Ovary (tissue), 9 donors: ENCODE measurements around the gene AUTS2. TPM values are rescaled to one million over a fixed set of nuclear protein-coding genes. Genes with fewer than 3 reads are reported as not detected.

Experiments
- DNase-seq, 5 donors: peaks; one replicate each; pipeline ENCODE4 v3.0.0-alpha.2; 2019 to 2020
- H3K27ac ChIP-seq, 2 donors: fragments of 200-600 bp; one replicate each; pipeline versions ENCODE4 v1.5.1 to v1.8.0; 2019 to 2022
- H3K27me3 ChIP-seq: fragments of 200-600 bp; one replicate; pipeline ENCODE4 v1.8.0; 2022
- H3K36me3 ChIP-seq: fragments of 200-600 bp; sonication (generic); one replicate; pipeline ENCODE4 v1.5.1; 2019
- H3K4me1 ChIP-seq: one replicate; pipeline ENCODE4 v1.8.1; 2013; ENCODE audit warnings: mild to moderate bottlenecking, moderate library complexity; ENCODE audit not compliant: insufficient read depth
- H3K4me3 ChIP-seq: fragments of 200-600 bp; sonication (generic); one replicate; pipeline ENCODE4 v1.5.1; 2017
- H3K9me3 ChIP-seq, 2 donors: fragments of 200-600 bp in 1 of 2; sonication (generic) in 1 of 2; one replicate each; pipeline versions ENCODE4 v1.5.1 to v1.8.1; 2013 to 2019; ENCODE audit warnings: mild to moderate bottlenecking in 1 of 2, moderate library complexity in 1 of 2
- EP300 ChIP-seq: sonication (generic); formaldehyde crosslinking; IDR thresholded peaks from one replicate; pipeline ENCODE4 v1.6.1; 2017; ENCODE audit warnings: antibody characterized with exemption
- POLR2A ChIP-seq: fragments of 450-650 bp; IDR thresholded peaks from one replicate; pipeline ENCODE4 v1.6.1; 2017; ENCODE audit warnings: antibody characterized with exemption, mild to moderate bottlenecking, moderate library complexity
- WGBS, 3 donors: extraction: QIAGEN DNeasy Blood & Tissue Kit in 1 of 3; methylation state at CpG; one replicate each; pipeline versions ENCODE4 v1.1.5 to v1.1.7; 2013 to 2017; 5-methylcytosine and 5-hydroxymethylcytosine counted together
- intact Hi-C, 4 donors: fragments of 100-400 bp; cut with DNase I; formaldehyde crosslinking; loops; one replicate each; pipeline versions ENCODE4 v1.11.0 to v1.15.1; 2022 to 2023
- polyA plus RNA-seq, 2 donors: library from polyadenylated mRNA; stranded (reverse); fragments of 200-250 nt in 1 of 2; fragments of 350-450 nt in 1 of 2; fragmentation: Illumina TruSeq in 1 of 2; extraction: RNeasy Lipid Tissue Mini Kit (QIAGEN cat#74804) in 1 of 2; gene quantifications; one replicate each; pipeline ENCODE4 v1.2.3, GENCODE V29; 2013 to 2014
- total RNA-seq, 7 donors: library from RNA; depleted of rRNA in 2 of 7; stranded (reverse); fragments of >200 nt in 2 of 7; fragmentation: NEBNext Ultra II Directional in 3 of 7; extraction: Animal tissue kit (Norgen Biotek cat#: 25700) in 3 of 7; gene quantifications; one replicate each; pipeline versions ENCODE4 v1.1.0 to v1.2.4, GENCODE V29; 2016 to 2023
- TF ChIP-seq, protein P1 (sequence below), 3 donors: fragments of 450-650 bp in 2 of 3; fragments of 200-600 bp in 1 of 3; IDR thresholded peaks; one replicate each; pipeline versions ENCODE4 v1.5.1 to v1.8.0; 2016 to 2022; ENCODE audit warnings: antibody characterized with exemption in 3 of 3, mild to moderate bottlenecking in 1 of 3
- donor health status: DM: no; HTN: no; CAD: no; lungs with moderate emphysema.
- donor health status: DM: no; HTN: no; CAD: no.
- donor health status: Bipolar disorder and iron deficiency.
- donor health status: DM: yes; HTN: yes; CAD: no.
- donor health status: DM: no; HTN: no; CAD: no.
- donor health status: DM: yes; HTN: yes; CAD: no.

AUTS2 gene
- total and polyA plus RNA-seq, 9 donors: 18.3 to 60.9 (median 44.9) TPM

DNA sequence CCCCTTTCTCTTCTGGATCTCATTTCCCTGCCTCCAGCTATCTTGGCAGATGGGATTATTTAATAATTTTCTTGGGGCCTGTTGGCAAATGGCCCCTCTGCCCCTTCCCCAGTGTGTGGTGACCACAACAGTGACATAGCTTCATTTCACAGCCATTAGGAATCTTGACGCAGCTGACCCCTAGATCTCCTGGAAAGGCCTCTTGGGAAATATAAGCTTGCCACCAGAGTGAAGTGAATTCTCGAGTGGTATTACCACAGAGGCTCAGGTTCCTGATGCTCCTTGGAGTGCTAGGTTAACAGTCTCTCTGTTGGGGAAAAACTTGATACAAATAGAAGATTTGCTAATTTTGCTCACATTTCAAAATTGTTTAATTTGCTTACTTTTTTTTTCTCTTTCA lies 57.8 kb downstream of the AUTS2 start:
- no peaks in the 10 kb centered on the region for H3K9me3 ChIP-seq
- DNase-seq: no peak
- no peak for TF ChIP-seq EP300
- no peak for TF ChIP-seq POLR2A
- TF ChIP-seq, protein P1, sequence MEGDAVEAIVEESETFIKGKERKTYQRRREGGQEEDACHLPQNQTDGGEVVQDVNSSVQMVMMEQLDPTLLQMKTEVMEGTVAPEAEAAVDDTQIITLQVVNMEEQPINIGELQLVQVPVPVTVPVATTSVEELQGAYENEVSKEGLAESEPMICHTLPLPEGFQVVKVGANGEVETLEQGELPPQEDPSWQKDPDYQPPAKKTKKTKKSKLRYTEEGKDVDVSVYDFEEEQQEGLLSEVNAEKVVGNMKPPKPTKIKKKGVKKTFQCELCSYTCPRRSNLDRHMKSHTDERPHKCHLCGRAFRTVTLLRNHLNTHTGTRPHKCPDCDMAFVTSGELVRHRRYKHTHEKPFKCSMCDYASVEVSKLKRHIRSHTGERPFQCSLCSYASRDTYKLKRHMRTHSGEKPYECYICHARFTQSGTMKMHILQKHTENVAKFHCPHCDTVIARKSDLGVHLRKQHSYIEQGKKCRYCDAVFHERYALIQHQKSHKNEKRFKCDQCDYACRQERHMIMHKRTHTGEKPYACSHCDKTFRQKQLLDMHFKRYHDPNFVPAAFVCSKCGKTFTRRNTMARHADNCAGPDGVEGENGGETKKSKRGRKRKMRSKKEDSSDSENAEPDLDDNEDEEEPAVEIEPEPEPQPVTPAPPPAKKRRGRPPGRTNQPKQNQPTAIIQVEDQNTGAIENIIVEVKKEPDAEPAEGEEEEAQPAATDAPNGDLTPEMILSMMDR (IDR thresholded peaks at IDR 0.05): no peak
- 93 to 98% (median 98%) methylated on average over 2 of the region's 2 CpGs for WGBS, 3 donors
- intact Hi-C loops: no loop called here
- H3K27ac ChIP-seq: no peak overlapping the region
- H3K4me1 ChIP-seq: peaks cover 23% of the 10 kb centered on the region
- H3K36me3 ChIP-seq: no peaks in the 10 kb centered on the region
- H3K27me3 ChIP-seq: no peaks in the 10 kb centered on the region
- no peak overlapping the region for H3K4me3 ChIP-seq

DNA sequence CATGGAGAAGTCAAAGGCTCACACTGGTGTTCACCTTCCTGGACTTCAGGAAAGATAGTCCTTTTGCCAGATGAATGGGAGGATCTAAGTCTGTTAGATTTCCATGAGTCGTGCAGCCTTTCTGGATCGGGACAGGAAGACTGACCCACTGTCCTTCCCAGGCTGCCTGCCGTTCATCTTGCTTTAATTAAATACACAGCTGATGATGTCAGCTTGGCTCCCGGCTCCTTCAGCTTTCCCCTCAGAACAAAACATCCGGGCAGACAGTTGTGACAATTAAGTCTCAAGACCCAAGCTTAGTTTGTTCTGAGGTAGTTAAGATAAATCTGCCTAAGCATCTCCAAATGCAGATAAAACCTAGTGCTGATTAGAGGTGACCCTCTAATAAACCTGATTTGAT lies 58.6 kb downstream of the AUTS2 start:
- H3K36me3 ChIP-seq: no peaks in the 10 kb centered on the region
- no peak overlapping the region for H3K4me3 ChIP-seq
- intact Hi-C loops: no loop called here
- H3K9me3 ChIP-seq: no peaks in the 10 kb centered on the region
- TF ChIP-seq EP300 (no peak), POLR2A (no peak)
- TF ChIP-seq, protein P1 (IDR thresholded peaks at IDR 0.05): no peak
- H3K27me3 ChIP-seq: no peaks in the 10 kb centered on the region
- peaks cover 23% of the 10 kb centered on the region for H3K4me1 ChIP-seq
- 30 to 36% (median 32%) methylated on average over 5 of the region's 5 CpGs for WGBS, 3 donors
- no peak overlapping the region for H3K27ac ChIP-seq
- no peak for DNase-seq

DNA sequence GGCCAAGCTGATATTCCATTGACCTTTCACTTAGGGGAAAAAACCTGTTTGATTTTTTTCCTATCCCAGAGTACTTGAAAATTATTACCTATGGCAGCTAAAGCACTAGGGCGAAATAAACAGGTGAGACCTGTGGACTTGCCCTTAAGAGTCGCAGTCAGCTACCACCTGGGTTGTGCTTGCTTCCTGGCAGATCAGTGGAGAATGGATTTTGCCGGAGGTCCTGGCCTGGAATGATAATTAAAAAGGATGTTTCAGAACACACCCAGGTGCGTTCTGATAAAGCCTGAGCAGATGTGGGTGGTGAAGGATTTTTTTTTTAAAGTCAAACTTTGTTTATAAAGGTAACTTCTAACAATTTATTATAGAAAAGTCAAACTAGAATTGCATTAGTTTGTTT lies 59.1 kb downstream of the AUTS2 start:
- no peak overlapping the region for H3K4me3 ChIP-seq

DNA sequence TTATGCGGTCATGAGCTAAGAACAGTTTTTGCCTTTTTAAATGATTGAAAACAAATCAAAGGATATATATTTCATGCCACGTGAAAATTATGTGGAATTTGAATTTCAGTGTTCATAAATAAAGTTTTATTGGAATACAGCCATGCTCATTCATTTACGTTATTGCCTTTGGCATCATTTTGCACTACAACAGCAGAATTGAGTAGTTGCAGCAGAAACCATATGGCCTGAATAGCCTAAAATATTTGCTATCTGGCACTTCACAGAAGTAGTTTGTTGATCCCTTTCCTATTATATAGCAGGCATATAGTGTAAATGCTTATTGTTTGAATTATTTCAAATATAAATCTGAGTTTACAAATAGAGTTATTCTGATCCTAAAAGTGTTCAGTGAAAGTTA lies 59.7 kb downstream of the AUTS2 start:
- peaks cover 23% of the 10 kb centered on the region for H3K4me1 ChIP-seq
- intact Hi-C loops: no loop called here
- WGBS, 3 donors: 90 to 93% (median 91%) methylated on average over 3 of the region's 3 CpGs

More for the DNA sequence above, 59.1 kb downstream of the AUTS2 start:
- peaks cover 23% of the 10 kb centered on the region for H3K4me1 ChIP-seq
- no peak for TF ChIP-seq POLR2A
- no peak overlapping the region for H3K27ac ChIP-seq
- intact Hi-C loops: no loop called here
- no peaks in the 10 kb centered on the region for H3K9me3 ChIP-seq
- WGBS, 3 donors: 89 to 91% (median 90%) methylated on average over 4 of the region's 4 CpGs
- no peaks in the 10 kb centered on the region for H3K36me3 ChIP-seq
- no peaks in the 10 kb centered on the region for H3K27me3 ChIP-seq
- DNase-seq: no peak

DNA sequence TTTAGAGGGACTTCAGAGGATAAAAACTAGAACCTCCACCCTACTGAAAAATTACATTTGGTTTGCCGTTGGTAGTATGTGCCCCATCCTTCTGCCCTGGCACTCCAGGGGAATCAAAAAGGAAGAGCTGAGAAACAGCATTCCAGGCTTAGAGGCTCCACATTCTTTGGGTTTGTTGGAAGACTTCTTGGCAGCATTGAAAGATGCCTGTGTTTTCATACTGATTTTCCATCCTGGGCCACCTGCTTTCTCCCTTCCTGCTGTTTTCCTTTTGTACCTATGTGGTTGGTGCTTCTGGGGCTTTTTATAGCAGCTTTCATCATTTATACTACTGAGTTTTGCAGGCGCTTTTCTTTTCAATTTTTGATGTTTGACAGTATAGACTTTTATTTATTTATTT lies 61.7 kb downstream of the AUTS2 start:
- WGBS, 3 donors: 55 to 68% (median 60%) methylated on average over 2 of the region's 2 CpGs
- DNase-seq: no peak
- intact Hi-C loops: no loop called here
- H3K4me1 ChIP-seq: peaks cover 17% of the 10 kb centered on the region
- H3K27me3 ChIP-seq: no peaks in the 10 kb centered on the region
- H3K27ac ChIP-seq: no peak overlapping the region
- H3K4me3 ChIP-seq: no peak overlapping the region
- no peaks in the 10 kb centered on the region for H3K36me3 ChIP-seq
- H3K9me3 ChIP-seq: no peaks in the 10 kb centered on the region
- TF ChIP-seq EP300: no peak
- no peak for TF ChIP-seq POLR2A
- TF ChIP-seq, protein P1 (IDR thresholded peaks at IDR 0.05): no peak

More for the DNA sequence above, 59.7 kb downstream of the AUTS2 start:
- no peak overlapping the region for H3K4me3 ChIP-seq
- no peak for DNase-seq
- no peaks in the 10 kb centered on the region for H3K9me3 ChIP-seq
- H3K27ac ChIP-seq: no peak overlapping the region
- H3K36me3 ChIP-seq: no peaks in the 10 kb centered on the region
- H3K27me3 ChIP-seq: no peaks in the 10 kb centered on the region
- TF ChIP-seq EP300 (no peak), POLR2A (no peak)
- TF ChIP-seq, protein P1 (IDR thresholded peaks at IDR 0.05): no peak
